ENCODE measurements around the gene KCNB1.

KCNB1 gene

GRCh38 chr20:49406666-49407065 is 75.8 kb downstream of the KCNB1 start:
- DNase-seq, result no peak

- DNase-seq, result no peak
Observed at GRCh38 chr20:49405696-49406095, 76.8 kb downstream of the KCNB1 start.

GRCh38 chr20:49405062-49405683 is 77.3 kb downstream of the KCNB1 start:
- DNase-seq, result no peak

- DNase-seq, result no peak
Observed at GRCh38 chr20:49404461-49404860, 78.0 kb downstream of the KCNB1 start.

GRCh38 chr20:49403911-49404310 is 78.6 kb downstream of the KCNB1 start:
- no peak for DNase-seq

- DNase-seq, result no peak
Observed at GRCh38 chr20:49403012-49403411, 79.5 kb downstream of the KCNB1 start.

- no peak for DNase-seq
Observed at GRCh38 chr20:49400904-49401303, 81.6 kb downstream of the KCNB1 start.

GRCh38 chr20:49400410-49400809 is 82.1 kb downstream of the KCNB1 start:
- DNase-seq, result no peak

GRCh38 chr20:49399329-49399728 is 83.1 kb downstream of the KCNB1 start:
- DNase-seq, result no peak

- no peak for DNase-seq
Observed at GRCh38 chr20:49398401-49399144, 83.9 kb downstream of the KCNB1 start.

GRCh38 chr20:49397525-49397924 is 84.9 kb downstream of the KCNB1 start:
- no peak for DNase-seq

GRCh38 chr20:49396230-49396629 is 86.2 kb downstream of the KCNB1 start:
- no peak for DNase-seq

GRCh38 chr20:49395659-49396058 is 86.8 kb downstream of the KCNB1 start:
- no peak for DNase-seq

- no peak for DNase-seq
Observed at GRCh38 chr20:49395183-49395582, 87.3 kb downstream of the KCNB1 start.

- DNase-seq, result no peak
Observed at GRCh38 chr20:49394757-49395156, 87.7 kb downstream of the KCNB1 start.

GRCh38 chr20:49394264-49394663 is 88.2 kb downstream of the KCNB1 start:
- no peak for DNase-seq

GRCh38 chr20:49393803-49394202 is 88.7 kb downstream of the KCNB1 start:
- no peak for DNase-seq

- no peak for DNase-seq
Observed at GRCh38 chr20:49392745-49393144, 89.7 kb downstream of the KCNB1 start.

GRCh38 chr20:49391404-49392245 is 90.8 kb downstream of the KCNB1 start:
- DNase-seq, result no peak

GRCh38 chr20:49389854-49390253 is 92.6 kb downstream of the KCNB1 start:
- no peak for DNase-seq

- DNase-seq, result no peak
Observed at GRCh38 chr20:49388744-49389143, 93.7 kb downstream of the KCNB1 start.

- no peak for DNase-seq
Observed at GRCh38 chr20:49387581-49387939, 94.9 kb downstream of the KCNB1 start.

GRCh38 chr20:49386848-49387580 is 95.5 kb downstream of the KCNB1 start:
- no peak for DNase-seq
